T-helper 2 cell treated with Interferon-gamma antibody and Interleukin-4, amounts not matched to agents 100 ng/mL and 5 ng/mL, for 36 hours (primary cell): ENCODE measurements around the gene DRAM2. TPM values are rescaled to one million over a fixed set of nuclear protein-coding genes. Genes with fewer than 3 reads are reported as not detected.

Source experiments
- intact Hi-C: fragments of 100-400 bp; cut with micrococcal nuclease; formaldehyde crosslinking; loops from one replicate; pipeline ENCODE4 v1.15.1; 2023
- total RNA-seq: library from RNA; stranded (reverse); gene quantifications from 2 replicates; pipeline ENCODE4 v1.2.3, GENCODE V29; 2022

Gene DRAM2
- total RNA-seq: 24.9 and 28.9 TPM in 2 replicates

GRCh38 chr1:111139956-111140679, at the start of gene DRAM2, which contains the start of gene CEPT1:
DRAM2 (minus strand) TSS chr1:111140093; CDS start chr1:111131554, 8,539 bp downstream.
CEPT1 (plus strand) TSS chr1:111140223; CDS start chr1:111147715, 7,492 bp downstream.
- intact Hi-C loops: loop anchor here (1.0 to 5.0 kb wide), 5 partner anchors 57 to 801 kb away; partner anchors contain the start of genes ATP5PB, LRIF1, RBM15 and WDR77

- intact Hi-C loops: no loop called here
These were observed 44.8 kb upstream of the DRAM2 start for GRCh38 chr1:111184663-111185062.

- intact Hi-C loops: no loop called here
These were observed 43.6 kb upstream of the DRAM2 start for GRCh38 chr1:111183308-111184069.

GRCh38 chr1:111182052-111182451, 42.2 kb upstream of the DRAM2 start:
- intact Hi-C loops: no loop called here

GRCh38 chr1:111179968-111180533, 40.2 kb upstream of the DRAM2 start:
- intact Hi-C loops: no loop called here

GRCh38 chr1:111176678-111177077, 36.8 kb upstream of the DRAM2 start:
- intact Hi-C loops: no loop called here

GRCh38 chr1:111175349-111175748, 35.5 kb upstream of the DRAM2 start:
- intact Hi-C loops: no loop called here

- intact Hi-C loops: no loop called here
These were observed 34.2 kb upstream of the DRAM2 start for GRCh38 chr1:111174070-111174469.

- intact Hi-C loops: no loop called here
These were observed 32.6 kb upstream of the DRAM2 start for GRCh38 chr1:111172463-111172862.

GRCh38 chr1:111164151-111164550, 24.3 kb upstream of the DRAM2 start:
- intact Hi-C loops: no loop called here

- intact Hi-C loops: no loop called here
These were observed 23.5 kb upstream of the DRAM2 start for GRCh38 chr1:111163363-111163762.

- intact Hi-C loops: no loop called here
These were observed 22.6 kb upstream of the DRAM2 start for GRCh38 chr1:111162488-111162880.

GRCh38 chr1:111161843-111162487, 22.1 kb upstream of the DRAM2 start:
- intact Hi-C loops: no loop called here

- intact Hi-C loops: no loop called here
These were observed 17.5 kb upstream of the DRAM2 start for GRCh38 chr1:111157431-111157830.

- intact Hi-C loops: no loop called here
These were observed 14.4 kb upstream of the DRAM2 start for GRCh38 chr1:111154021-111154999.

GRCh38 chr1:111151838-111152237, 11.9 kb upstream of the DRAM2 start:
- intact Hi-C loops: no loop called here

- intact Hi-C loops: no loop called here
These were observed 8.5 kb upstream of the DRAM2 start for GRCh38 chr1:111148376-111148881.

- intact Hi-C loops: no loop called here
These were observed 8.1 kb upstream of the DRAM2 start for GRCh38 chr1:111147948-111148347.

GRCh38 chr1:111145963-111146768, 6.3 kb upstream of the DRAM2 start:
- intact Hi-C loops: no loop called here
